COLO829 (cell line): ENCODE measurements around the gene TANGO6.

ENCODE experiments used
- DNase-seq: peaks from one replicate; pipeline ENCODE4 v3.0.0; 2012; ENCODE audit warnings: low spot score

TANGO6 gene

GRCh38 chr16:69100071-69100691 lies 256.9 kb downstream of the TANGO6 start:
- DNase-seq: no peak

- peak; percentile 32 for DNase-seq
These were observed 262.4 kb downstream of the TANGO6 start, which contains the start of gene HAS3 for GRCh38 chr16:69105501-69106361. Gene HAS3, plus strand, starts transcription at chr16:69105653. Its CDS starts 3,743 bp downstream, at chr16:69109396.

GRCh38 chr16:69106491-69107315 lies 263.4 kb downstream of the TANGO6 start:
- DNase-seq: no peak

GRCh38 chr16:69107316-69107962 lies 264.1 kb downstream of the TANGO6 start:
- no peak for DNase-seq

- no peak for DNase-seq
These were observed 265.0 kb downstream of the TANGO6 start for GRCh38 chr16:69108064-69108904.

GRCh38 chr16:69108905-69109252 lies 265.5 kb downstream of the TANGO6 start:
- no peak for DNase-seq

- no peak for DNase-seq
These were observed 266.3 kb downstream of the TANGO6 start for GRCh38 chr16:69109486-69110270.

GRCh38 chr16:69110406-69110805 lies 267.1 kb downstream of the TANGO6 start:
- no peak for DNase-seq

- no peak for DNase-seq
These were observed 268.0 kb downstream of the TANGO6 start for GRCh38 chr16:69111216-69111875.

GRCh38 chr16:69111876-69112230 lies 268.5 kb downstream of the TANGO6 start:
- DNase-seq: no peak

- peak; percentile 43 for DNase-seq
These were observed 269.2 kb downstream of the TANGO6 start for GRCh38 chr16:69112285-69113129.

GRCh38 chr16:69113216-69113615 lies 269.9 kb downstream of the TANGO6 start:
- no peak for DNase-seq

- no peak for DNase-seq
These were observed 271.1 kb downstream of the TANGO6 start for GRCh38 chr16:69114346-69114975.

- no peak for DNase-seq
These were observed 271.6 kb downstream of the TANGO6 start for GRCh38 chr16:69114976-69115355.

- no peak for DNase-seq
These were observed 272.0 kb downstream of the TANGO6 start for GRCh38 chr16:69115361-69115760.

- no peak for DNase-seq
These were observed 272.5 kb downstream of the TANGO6 start for GRCh38 chr16:69115837-69116236.

GRCh38 chr16:69116256-69116875 lies 273.0 kb downstream of the TANGO6 start:
- no peak for DNase-seq

- no peak for DNase-seq
These were observed 273.6 kb downstream of the TANGO6 start for GRCh38 chr16:69116906-69117305.
